Epithelial cell of esophagus (primary cell): Measurements from ENCODE around the gene TMEM247.

Experiments
- DNase-seq: peaks from one replicate; pipeline ENCODE4 v3.0.0; 2010; ENCODE audit warnings: low read depth
- H3K4me3 ChIP-seq: 2 replicates; pipeline ENCODE4 v1.5.1; 2011; ENCODE audit warnings: mild to moderate bottlenecking, low read length, control low read depth
- CTCF ChIP-seq: IDR thresholded peaks from 2 replicates; pipeline ENCODE4 v1.5.1; 2011; ENCODE audit warnings: low read depth, mild to moderate bottlenecking, low read length, control low read depth, inconsistent platforms; ENCODE audit not compliant: insufficient read depth; ENCODE audit errors: missing control alignments

TMEM247 gene

GRCh38 chr2:46436800-46437199, 42.6 kb upstream of the TMEM247 start:
- no peak overlapping the region for H3K4me3 ChIP-seq
- DNase-seq: no peak
- TF ChIP-seq CTCF: no peak

GRCh38 chr2:46438102-46438501, 41.3 kb upstream of the TMEM247 start:
- H3K4me3 ChIP-seq: no peak overlapping the region
- no peak for DNase-seq
- no peak for TF ChIP-seq CTCF

- TF ChIP-seq CTCF: no peak
- no peak for DNase-seq
Observed at GRCh38 chr2:46438794-46439193, 40.6 kb upstream of the TMEM247 start.

GRCh38 chr2:46439582-46439981, 39.8 kb upstream of the TMEM247 start:
- TF ChIP-seq CTCF: no peak
- H3K4me3 ChIP-seq: no peak overlapping the region
- DNase-seq: no peak

More at GRCh38 chr2:46438794-46439193, 40.6 kb upstream of the TMEM247 start:
- H3K4me3 ChIP-seq: no peak overlapping the region

- DNase-seq: no peak
- H3K4me3 ChIP-seq: no peak overlapping the region
- TF ChIP-seq CTCF: no peak
Observed at GRCh38 chr2:46441838-46442712, 37.3 kb upstream of the TMEM247 start.

GRCh38 chr2:46444732-46445131, 34.6 kb upstream of the TMEM247 start:
- DNase-seq: no peak
- no peak overlapping the region for H3K4me3 ChIP-seq
- no peak for TF ChIP-seq CTCF

GRCh38 chr2:46445556-46445955, 33.8 kb upstream of the TMEM247 start:
- no peak for DNase-seq
- H3K4me3 ChIP-seq: no peak overlapping the region
- TF ChIP-seq CTCF: no peak
